ENCODE data around the gene PTGES2. TPM values are rescaled to one million over a fixed set of nuclear protein-coding genes. Genes with fewer than 3 reads are reported as not detected.
A peak's percentile ranks its signal among the peaks of the same experiment; 100 is the strongest.

PTGES2 gene
- total and polyA plus RNA-seq, 2 of the 13 experiments (the other 11 are each of a cell fraction or from before 2014, with no cell fraction given), result 63.7 to 79.8 TPM

GRCh38 chr9:128101231-128101661 is 26.3 kb downstream of the PTGES2 start (continued):
- no peak for TF ChIP-seq HCFC1 (IDR thresholded peaks at IDR 0.05; ENCODE audit: low read depth, low read length)
- TF ChIP-seq FOXP1 (IDR thresholded peaks at IDR 0.05), result no peak
- no peak for TF ChIP-seq FOXP1 (CRISPR knock-in tag; IDR thresholded peaks at IDR 0.05)
- TF ChIP-seq ZNF543 (CRISPR knock-in tag; IDR thresholded peaks at IDR 0.05), result no peak
- TF ChIP-seq ADNP (CRISPR knock-in tag; IDR thresholded peaks at IDR 0.05), result no peak
- no peak for TF ChIP-seq MLX (CRISPR knock-in tag; IDR thresholded peaks at IDR 0.05)
- no peak for TF ChIP-seq PREB (CRISPR knock-in tag; IDR thresholded peaks at IDR 0.05)
- no peak for TF ChIP-seq SALL1 (CRISPR knock-in tag; IDR thresholded peaks at IDR 0.05)
- no peak for TF ChIP-seq ZNF383 (CRISPR knock-in tag; IDR thresholded peaks at IDR 0.05; ENCODE audit: borderline replicate concordance)
- TF ChIP-seq PCBP1 (IDR thresholded peaks at IDR 0.05; ENCODE audit: borderline replicate concordance, low read depth, low read length), result no peak
- TF ChIP-seq ZNF256 (CRISPR knock-in tag; conservative IDR thresholded peaks at IDR 0.05), result no peak
- TF ChIP-seq FOSL1 (CRISPR knock-in tag; IDR thresholded peaks at IDR 0.05; ENCODE audit: borderline replicate concordance), result no peak
- no peak for TF ChIP-seq ASH2L (IDR thresholded peaks at IDR 0.05; ENCODE audit: insufficient read length, low read depth, low read length)
- peak; percentile 27; the same call in 1 of the 2 replicates for TF ChIP-seq HOXA3 (CRISPR knock-in tag; IDR thresholded peaks at IDR 0.05)
- no peak for TF ChIP-seq ATF4 (CRISPR knock-in tag; IDR thresholded peaks at IDR 0.05)
- TF ChIP-seq SP140L (CRISPR knock-in tag; IDR thresholded peaks at IDR 0.05; ENCODE audit: borderline replicate concordance), result no peak
- TF ChIP-seq ETV5 (CRISPR knock-in tag; IDR thresholded peaks at IDR 0.05; ENCODE audit: borderline replicate concordance), result no peak
- no peak for TF ChIP-seq TP53 (CRISPR knock-in tag; conservative IDR thresholded peaks at IDR 0.05)
- TF ChIP-seq GPBP1L1 (CRISPR knock-in tag; IDR thresholded peaks at IDR 0.05), result no peak
- TF ChIP-seq ZNF616 (CRISPR knock-in tag; IDR thresholded peaks at IDR 0.05; ENCODE audit: low read depth), result no peak
- TF ChIP-seq MXD4 (CRISPR knock-in tag; IDR thresholded peaks at IDR 0.05), result no peak
- no peak for TF ChIP-seq TFDP1 (CRISPR knock-in tag; IDR thresholded peaks at IDR 0.05; ENCODE audit: borderline replicate concordance)
- TF ChIP-seq MED1 (CRISPR knock-in tag; IDR thresholded peaks at IDR 0.05), result no peak
- TF ChIP-seq ZBTB34 (CRISPR knock-in tag; IDR thresholded peaks at IDR 0.05), result no peak
